Measurements from ENCODE around the gene VPS35L. TPM values are rescaled to one million over a fixed set of nuclear protein-coding genes. Genes with fewer than 3 reads are reported as not detected.

Gene VPS35L
- total and polyA plus RNA-seq, 2 of the 13 experiments (the other 11 are each of a cell fraction or from before 2014, with no cell fraction given), result 1.4 to 1.6 TPM

DNA sequence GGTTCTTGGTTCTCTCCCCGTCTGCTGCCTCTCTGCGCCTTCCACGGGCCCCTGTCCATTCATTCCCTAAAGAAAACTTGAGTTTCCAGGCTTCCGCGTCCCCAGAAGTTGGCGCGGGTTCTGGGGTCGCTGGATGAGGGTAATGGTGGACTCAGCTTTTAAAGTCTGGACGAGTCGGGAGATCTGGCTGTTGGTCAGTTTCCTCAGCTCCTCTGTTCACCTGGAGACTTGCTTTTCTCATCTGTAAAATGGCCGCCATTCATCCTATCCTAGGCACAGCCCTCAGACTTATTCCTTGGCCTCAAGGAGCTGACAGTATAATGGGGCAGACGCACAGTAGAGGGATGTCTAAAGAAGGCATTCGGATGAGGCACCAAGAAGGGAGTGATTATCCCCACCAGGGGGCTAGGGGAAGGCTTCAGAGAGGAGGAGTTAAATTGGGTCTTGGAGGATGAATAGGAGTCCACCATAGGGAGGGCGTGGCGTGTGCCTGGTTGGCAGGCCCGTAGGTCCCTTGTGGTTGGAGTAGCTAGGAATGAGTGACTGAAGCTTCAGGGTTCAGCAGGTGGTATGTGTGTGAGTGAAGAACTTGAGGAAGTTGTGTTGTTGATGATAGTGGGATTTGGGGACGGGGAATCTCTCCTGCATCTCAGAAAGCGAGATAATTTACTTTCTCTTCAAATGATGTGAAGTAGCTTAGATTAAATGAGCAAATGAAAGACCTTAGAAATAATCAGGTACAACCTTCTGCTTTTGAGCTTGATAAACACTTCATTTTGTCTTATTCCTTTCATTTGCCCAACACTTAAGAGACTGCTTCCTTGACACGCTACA lies 652 bp downstream of the VPS35L start (continued):
- TF ChIP-seq, protein P1, sequence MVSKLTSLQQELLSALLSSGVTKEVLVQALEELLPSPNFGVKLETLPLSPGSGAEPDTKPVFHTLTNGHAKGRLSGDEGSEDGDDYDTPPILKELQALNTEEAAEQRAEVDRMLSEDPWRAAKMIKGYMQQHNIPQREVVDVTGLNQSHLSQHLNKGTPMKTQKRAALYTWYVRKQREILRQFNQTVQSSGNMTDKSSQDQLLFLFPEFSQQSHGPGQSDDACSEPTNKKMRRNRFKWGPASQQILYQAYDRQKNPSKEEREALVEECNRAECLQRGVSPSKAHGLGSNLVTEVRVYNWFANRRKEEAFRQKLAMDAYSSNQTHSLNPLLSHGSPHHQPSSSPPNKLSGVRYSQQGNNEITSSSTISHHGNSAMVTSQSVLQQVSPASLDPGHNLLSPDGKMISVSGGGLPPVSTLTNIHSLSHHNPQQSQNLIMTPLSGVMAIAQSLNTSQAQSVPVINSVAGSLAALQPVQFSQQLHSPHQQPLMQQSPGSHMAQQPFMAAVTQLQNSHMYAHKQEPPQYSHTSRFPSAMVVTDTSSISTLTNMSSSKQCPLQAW (CRISPR knock-in tag; IDR thresholded peaks at IDR 0.05), result 0 out of 2 replicates have a peak, but pooled peaks have one; percentile 5
- TF ChIP-seq ZMYM3 (CRISPR knock-in tag; IDR thresholded peaks at IDR 0.05) (peak; percentile 62; the same call in 1 of the 2 replicates), ZNF460 (CRISPR knock-in tag; IDR thresholded peaks at IDR 0.05; ENCODE audit: borderline replicate concordance) (no peak), ZNF362 (CRISPR knock-in tag; IDR thresholded peaks at IDR 0.05; ENCODE audit: borderline replicate concordance) (no peak), CCDC6 (CRISPR knock-in tag; IDR thresholded peaks at IDR 0.05) (no peak), ZNF615 (CRISPR knock-in tag; IDR thresholded peaks at IDR 0.05; ENCODE audit: borderline replicate concordance) (0 out of 2 replicates have a peak, but pooled peaks have one; percentile 7), SMAD3 (CRISPR knock-in tag; IDR thresholded peaks at IDR 0.05) (no peak), ZNF205 (CRISPR knock-in tag; IDR thresholded peaks at IDR 0.05) (no peak), IKZF1 (IDR thresholded peaks at IDR 0.05) (no peak), KAT2B (IDR thresholded peaks at IDR 0.05; ENCODE audit: borderline replicate concordance, low read depth, low read length) (no peak), NCOA5 (CRISPR knock-in tag; IDR thresholded peaks at IDR 0.05) (no peak), ZNF580 (CRISPR knock-in tag; IDR thresholded peaks at IDR 0.05; ENCODE audit: borderline replicate concordance, low read depth) (no peak), ZNF629 (CRISPR knock-in tag; conservative IDR thresholded peaks at IDR 0.05) (peak; percentile 90), EZH2 (conservative IDR thresholded peaks at IDR 0.05; ENCODE audit: low read depth, low read length) (no peak), ZNF549 (CRISPR knock-in tag; IDR thresholded peaks at IDR 0.05) (no peak), SP5 (CRISPR knock-in tag; IDR thresholded peaks at IDR 0.05; ENCODE audit: borderline replicate concordance, low read depth) (no peak), SMAD9 (CRISPR knock-in tag; IDR thresholded peaks at IDR 0.05) (0 out of 2 replicates have a peak, but pooled peaks have one; percentile 44), ZNF550 (CRISPR knock-in tag; IDR thresholded peaks at IDR 0.05; ENCODE audit: borderline replicate concordance) (no peak), HOXA5 (CRISPR knock-in tag; IDR thresholded peaks at IDR 0.05) (no peak)
- TF ChIP-seq, protein P2, sequence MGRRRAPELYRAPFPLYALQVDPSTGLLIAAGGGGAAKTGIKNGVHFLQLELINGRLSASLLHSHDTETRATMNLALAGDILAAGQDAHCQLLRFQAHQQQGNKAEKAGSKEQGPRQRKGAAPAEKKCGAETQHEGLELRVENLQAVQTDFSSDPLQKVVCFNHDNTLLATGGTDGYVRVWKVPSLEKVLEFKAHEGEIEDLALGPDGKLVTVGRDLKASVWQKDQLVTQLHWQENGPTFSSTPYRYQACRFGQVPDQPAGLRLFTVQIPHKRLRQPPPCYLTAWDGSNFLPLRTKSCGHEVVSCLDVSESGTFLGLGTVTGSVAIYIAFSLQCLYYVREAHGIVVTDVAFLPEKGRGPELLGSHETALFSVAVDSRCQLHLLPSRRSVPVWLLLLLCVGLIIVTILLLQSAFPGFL (CRISPR knock-in tag; IDR thresholded peaks at IDR 0.05), result no peak
- TF ChIP-seq, protein P3, sequence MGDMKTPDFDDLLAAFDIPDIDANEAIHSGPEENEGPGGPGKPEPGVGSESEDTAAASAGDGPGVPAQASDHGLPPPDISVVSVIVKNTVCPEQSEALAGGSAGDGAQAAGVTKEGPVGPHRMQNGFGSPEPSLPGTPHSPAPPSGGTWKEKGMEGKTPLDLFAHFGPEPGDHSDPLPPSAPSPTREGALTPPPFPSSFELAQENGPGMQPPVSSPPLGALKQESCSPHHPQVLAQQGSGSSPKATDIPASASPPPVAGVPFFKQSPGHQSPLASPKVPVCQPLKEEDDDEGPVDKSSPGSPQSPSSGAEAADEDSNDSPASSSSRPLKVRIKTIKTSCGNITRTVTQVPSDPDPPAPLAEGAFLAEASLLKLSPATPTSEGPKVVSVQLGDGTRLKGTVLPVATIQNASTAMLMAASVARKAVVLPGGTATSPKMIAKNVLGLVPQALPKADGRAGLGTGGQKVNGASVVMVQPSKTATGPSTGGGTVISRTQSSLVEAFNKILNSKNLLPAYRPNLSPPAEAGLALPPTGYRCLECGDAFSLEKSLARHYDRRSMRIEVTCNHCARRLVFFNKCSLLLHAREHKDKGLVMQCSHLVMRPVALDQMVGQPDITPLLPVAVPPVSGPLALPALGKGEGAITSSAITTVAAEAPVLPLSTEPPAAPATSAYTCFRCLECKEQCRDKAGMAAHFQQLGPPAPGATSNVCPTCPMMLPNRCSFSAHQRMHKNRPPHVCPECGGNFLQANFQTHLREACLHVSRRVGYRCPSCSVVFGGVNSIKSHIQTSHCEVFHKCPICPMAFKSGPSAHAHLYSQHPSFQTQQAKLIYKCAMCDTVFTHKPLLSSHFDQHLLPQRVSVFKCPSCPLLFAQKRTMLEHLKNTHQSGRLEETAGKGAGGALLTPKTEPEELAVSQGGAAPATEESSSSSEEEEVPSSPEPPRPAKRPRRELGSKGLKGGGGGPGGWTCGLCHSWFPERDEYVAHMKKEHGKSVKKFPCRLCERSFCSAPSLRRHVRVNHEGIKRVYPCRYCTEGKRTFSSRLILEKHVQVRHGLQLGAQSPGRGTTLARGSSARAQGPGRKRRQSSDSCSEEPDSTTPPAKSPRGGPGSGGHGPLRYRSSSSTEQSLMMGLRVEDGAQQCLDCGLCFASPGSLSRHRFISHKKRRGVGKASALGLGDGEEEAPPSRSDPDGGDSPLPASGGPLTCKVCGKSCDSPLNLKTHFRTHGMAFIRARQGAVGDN (CRISPR knock-in tag; IDR thresholded peaks at IDR 0.05), result no peak

Measured in HepG2 (cell line).